A673 (cell line): ENCODE data around the gene CDH4.

Experiments
- CTCF ChIP-seq: fragments of 300-800, 200-600 bp; sonication (generic); conservative IDR thresholded peaks from 2 replicates; pipeline ENCODE4 v1.5.1; 2017; ENCODE audit warnings: low read depth, mild to moderate bottlenecking, antibody characterized with exemption, low read length, moderate library complexity, mixed read lengths
- EZH2 ChIP-seq: fragments of 200-600 bp; sonication (generic); IDR thresholded peaks from 2 replicates; pipeline ENCODE4 v1.6.1; 2017; ENCODE audit warnings: borderline replicate concordance, low read depth, mild to moderate bottlenecking, mixed read lengths, antibody characterized with exemption, low read length; ENCODE audit not compliant: poor library complexity, severe bottlenecking

DNA sequence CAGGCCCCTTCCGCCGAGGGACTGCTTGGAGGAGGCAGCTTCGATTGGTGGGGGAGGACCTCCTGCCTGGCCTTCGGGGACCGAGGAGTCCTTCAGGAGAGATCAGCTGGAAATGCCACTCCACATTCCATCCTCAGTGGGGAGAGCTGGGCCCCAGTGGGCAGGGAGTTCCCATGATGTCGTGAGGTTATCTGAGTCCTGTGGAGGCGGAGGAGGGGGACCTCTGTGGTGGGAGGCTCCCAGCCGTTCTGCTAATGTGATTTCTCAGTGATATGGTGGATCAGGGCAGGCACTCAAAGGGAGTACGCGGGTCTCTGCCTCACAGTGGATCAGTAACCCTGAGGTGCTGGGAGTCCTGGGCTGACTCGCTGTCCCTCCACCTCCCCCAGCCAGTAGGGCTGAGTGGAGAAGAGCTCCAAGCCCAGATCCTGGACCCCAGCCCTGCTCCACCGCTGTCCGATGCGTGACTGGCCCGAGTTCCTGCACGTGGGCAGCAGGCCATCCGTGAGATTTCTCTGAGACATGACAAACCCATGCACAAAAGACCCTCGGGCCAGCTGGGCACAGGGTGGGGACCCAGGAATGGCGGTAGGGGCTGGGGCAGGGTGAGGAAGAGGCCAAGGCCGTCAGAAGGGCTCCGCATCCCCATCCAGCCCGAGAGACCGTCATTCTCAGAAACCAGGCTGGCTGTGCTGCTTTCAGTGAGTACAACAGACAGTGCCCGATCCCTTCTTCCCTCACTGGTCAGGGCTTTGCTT is 617.9 kb downstream of the CDH4 start:
- no peak for TF ChIP-seq CTCF
- TF ChIP-seq EZH2 = no peak
